ENCODE results near the gene EDAR. TPM values are rescaled to one million over a fixed set of nuclear protein-coding genes. Genes with fewer than 3 reads are reported as not detected.

Gene EDAR
- total RNA-seq, 1 donor from 2014 or later, result 5.1 TPM

GRCh38 chr2:108938077-108938710 is 50.8 kb downstream of the EDAR start:
- TF ChIP-seq, protein P1, sequence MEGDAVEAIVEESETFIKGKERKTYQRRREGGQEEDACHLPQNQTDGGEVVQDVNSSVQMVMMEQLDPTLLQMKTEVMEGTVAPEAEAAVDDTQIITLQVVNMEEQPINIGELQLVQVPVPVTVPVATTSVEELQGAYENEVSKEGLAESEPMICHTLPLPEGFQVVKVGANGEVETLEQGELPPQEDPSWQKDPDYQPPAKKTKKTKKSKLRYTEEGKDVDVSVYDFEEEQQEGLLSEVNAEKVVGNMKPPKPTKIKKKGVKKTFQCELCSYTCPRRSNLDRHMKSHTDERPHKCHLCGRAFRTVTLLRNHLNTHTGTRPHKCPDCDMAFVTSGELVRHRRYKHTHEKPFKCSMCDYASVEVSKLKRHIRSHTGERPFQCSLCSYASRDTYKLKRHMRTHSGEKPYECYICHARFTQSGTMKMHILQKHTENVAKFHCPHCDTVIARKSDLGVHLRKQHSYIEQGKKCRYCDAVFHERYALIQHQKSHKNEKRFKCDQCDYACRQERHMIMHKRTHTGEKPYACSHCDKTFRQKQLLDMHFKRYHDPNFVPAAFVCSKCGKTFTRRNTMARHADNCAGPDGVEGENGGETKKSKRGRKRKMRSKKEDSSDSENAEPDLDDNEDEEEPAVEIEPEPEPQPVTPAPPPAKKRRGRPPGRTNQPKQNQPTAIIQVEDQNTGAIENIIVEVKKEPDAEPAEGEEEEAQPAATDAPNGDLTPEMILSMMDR (conservative IDR thresholded peaks at IDR 0.05), result no peak
- Mint-ChIP-seq H3K36me3 (no peaks in the 10 kb centered on the region), H3K9me3 (no peaks in the 10 kb centered on the region), H3K4me1 (ENCODE audit: unreplicated experiment) (peaks cover 36% of the 10 kb centered on the region), H3K4me3 (no peak overlapping the region), H3K27me3 (no peaks in the 10 kb centered on the region), H3K27ac (no peak overlapping the region)
- DNase-seq (ENCODE audit: extremely low spot score, unreplicated experiment), result no peak

GRCh38 chr2:108937367-108938017 is 51.5 kb downstream of the EDAR start:
- Mint-ChIP-seq H3K9me3 (no peaks in the 10 kb centered on the region), H3K27ac (no peak overlapping the region), H3K27me3 (no peaks in the 10 kb centered on the region), H3K4me3 (no peak overlapping the region), H3K4me1 (ENCODE audit: unreplicated experiment) (peaks cover 40% of the 10 kb centered on the region), H3K36me3 (no peaks in the 10 kb centered on the region)
- DNase-seq (ENCODE audit: extremely low spot score, unreplicated experiment), result no peak
- TF ChIP-seq, protein P1 (conservative IDR thresholded peaks at IDR 0.05), result no peak

DNA sequence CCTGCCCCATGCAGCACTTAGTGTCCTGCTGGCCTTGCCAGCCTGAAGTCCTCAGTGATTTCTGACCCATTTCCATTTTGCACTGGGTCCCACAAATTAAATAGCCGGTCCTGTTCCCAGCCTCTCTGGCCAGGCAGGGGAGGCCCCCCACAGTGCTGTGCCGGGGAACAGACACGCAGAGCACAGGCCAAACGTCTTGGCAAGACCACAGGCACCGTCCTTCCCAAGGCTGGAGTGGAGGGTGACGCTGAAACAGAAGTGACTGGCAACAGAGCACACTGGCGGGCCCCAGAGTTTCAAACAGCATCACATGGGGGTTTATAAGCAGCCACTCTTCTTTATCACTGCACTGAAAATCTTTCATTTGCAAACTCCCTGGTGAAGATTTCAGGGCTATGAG is 52.2 kb downstream of the EDAR start:
- TF ChIP-seq, protein P1 (conservative IDR thresholded peaks at IDR 0.05), result no peak
- peak overlapping the region; percentile 44 for H3K27ac Mint-ChIP-seq
- H3K36me3 Mint-ChIP-seq, result no peaks in the 10 kb centered on the region
- no peaks in the 10 kb centered on the region for H3K27me3 Mint-ChIP-seq
- H3K4me1 Mint-ChIP-seq (ENCODE audit: unreplicated experiment), result peaks cover 42% of the 10 kb centered on the region
- H3K9me3 Mint-ChIP-seq, result no peaks in the 10 kb centered on the region
- DNase-seq (ENCODE audit: extremely low spot score, unreplicated experiment), result no peak
- H3K4me3 Mint-ChIP-seq, result no peak overlapping the region

DNA sequence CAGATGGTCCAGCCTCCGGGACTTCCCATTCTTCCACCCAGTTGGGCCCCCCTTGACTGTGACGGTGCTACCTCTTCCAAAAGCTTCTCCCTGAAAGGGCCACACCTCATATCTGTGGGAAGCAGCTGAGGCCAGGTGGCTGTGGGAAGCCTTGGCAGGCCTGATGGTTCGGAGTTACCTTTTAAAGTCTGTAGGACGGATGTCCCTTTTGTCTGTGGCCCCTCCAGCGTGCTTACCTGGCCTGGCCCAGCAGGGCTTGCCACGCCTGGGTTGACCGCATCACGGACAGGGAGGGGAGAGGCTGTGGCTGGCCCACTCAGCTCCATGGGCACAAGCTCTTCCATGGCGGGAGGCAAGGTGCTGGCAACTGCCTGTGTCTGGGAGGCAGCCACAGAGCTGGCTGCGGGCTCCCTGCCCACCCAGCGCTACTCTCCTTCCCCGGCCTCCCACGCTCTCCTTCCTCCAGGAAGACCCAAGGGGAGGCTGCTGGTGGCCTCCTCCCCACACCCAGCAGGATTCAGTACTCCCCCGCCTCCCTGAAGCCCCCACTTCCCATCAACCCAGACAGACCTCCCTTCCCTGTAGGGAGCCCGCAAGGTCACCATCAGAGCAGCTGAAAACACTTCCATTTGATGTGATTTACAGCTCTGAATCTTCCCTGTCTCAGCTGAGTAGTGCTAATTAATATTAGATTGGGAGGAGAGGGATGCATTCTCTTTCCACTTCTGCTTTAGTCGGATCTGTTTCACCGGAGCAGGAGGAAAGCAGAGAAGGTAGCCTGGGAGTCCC is 52.8 kb downstream of the EDAR start:
- DNase-seq (ENCODE audit: extremely low spot score, unreplicated experiment), result no peak
- peak overlapping the region; percentile 44 for H3K27ac Mint-ChIP-seq
- no peaks in the 10 kb centered on the region for H3K27me3 Mint-ChIP-seq
- no peaks in the 10 kb centered on the region for H3K9me3 Mint-ChIP-seq
- no peak overlapping the region for H3K4me3 Mint-ChIP-seq
- H3K4me1 Mint-ChIP-seq (ENCODE audit: unreplicated experiment), result peaks cover 48% of the 10 kb centered on the region
- H3K36me3 Mint-ChIP-seq, result no peaks in the 10 kb centered on the region
- TF ChIP-seq, protein P1 (conservative IDR thresholded peaks at IDR 0.05), result no peak

- Mint-ChIP-seq H3K36me3 (no peaks in the 10 kb centered on the region), H3K27me3 (no peaks in the 10 kb centered on the region), H3K4me1 (ENCODE audit: unreplicated experiment) (peaks cover 53% of the 10 kb centered on the region), H3K9me3 (no peaks in the 10 kb centered on the region), H3K27ac (peak overlapping the region; percentile 96), H3K4me3 (peak overlapping the region; percentile 62)
- TF ChIP-seq, protein P1 (conservative IDR thresholded peaks at IDR 0.05), result no peak
- DNase-seq (ENCODE audit: extremely low spot score, unreplicated experiment), result no peak
Measured at GRCh38 chr2:108935271-108935741, 53.7 kb downstream of the EDAR start.
